Gastrocnemius medialis (tissue), 4 donors: ENCODE data around the gene RASIP1.

ENCODE experiments used
- CTCF ChIP-seq, 5 experiments: fragments of 450-650 bp in 3 of 5; fragments of 200-600 bp in 2 of 5; sonication (generic) in 2 of 5; IDR thresholded peaks in 4 of 5; conservative IDR thresholded peaks in 1 of 5; 1 replicate in 4 of 5; 2 replicates in 1 of 5; pipeline ENCODE4 v1.5.1; 2016 to 2019; ENCODE audit warnings: antibody characterized with exemption in 5 of 5, mild to moderate bottlenecking in 3 of 5, moderate library complexity in 3 of 5
- POLR2A ChIP-seq, 2 donors: fragments of 450-650 bp; IDR thresholded peaks; one replicate each; pipeline ENCODE4 v1.6.1; 2017; ENCODE audit warnings: antibody characterized with exemption in 2 of 2, mild to moderate bottlenecking in 2 of 2, moderate library complexity in 2 of 2

GRCh38 chr19:48756686-48757085, 16.3 kb upstream of the RASIP1 start:
- TF ChIP-seq CTCF (IDR thresholded peaks at IDR 0.05 in 4 of 5, conservative IDR thresholded peaks at IDR 0.05 in 1 of 5) = no peak
- TF ChIP-seq POLR2A (IDR thresholded peaks at IDR 0.05) = no peak
